Testis (tissue), 3 donors: ENCODE results near the gene PDLIM5. TPM values are rescaled to one million over a fixed set of nuclear protein-coding genes. Genes with fewer than 3 reads are reported as not detected.
"Not testable (repeated sequence)": the region's sequence is repeated elsewhere in the genome, so short reads cannot be mapped to it uniquely, and the experiment has no call there.

Source experiments
- DNase-seq: peaks from one replicate; pipeline ENCODE4 v3.0.0-alpha.2; 2019
- H3K27ac ChIP-seq, 2 donors: fragments of 200-600 bp; sonication (generic); one replicate each; pipeline ENCODE4 v1.5.1; 2019
- H3K27me3 ChIP-seq: fragments of 200-600 bp; sonication (generic); one replicate; pipeline ENCODE4 v1.5.1; 2019
- H3K36me3 ChIP-seq: fragments of 200-600 bp; sonication (generic); one replicate; pipeline ENCODE4 v1.5.1; 2017; ENCODE audit warnings: low read depth; ENCODE audit errors: missing control alignments
- H3K4me1 ChIP-seq: fragments of 200-600 bp; sonication (generic); one replicate; pipeline ENCODE4 v1.5.1; 2019
- H3K4me3 ChIP-seq, 2 donors: fragments of 200-600 bp; sonication (generic); one replicate each; pipeline ENCODE4 v1.5.1; 2017 to 2019
- H3K9me3 ChIP-seq: fragments of 200-600 bp; sonication (generic); one replicate; pipeline ENCODE4 v1.5.1; 2017
- POLR2A ChIP-seq: fragments of 450-650 bp; IDR thresholded peaks from one replicate; pipeline ENCODE4 v1.6.1; 2017; ENCODE audit warnings: antibody characterized with exemption, mild to moderate bottlenecking, moderate library complexity
- WGBS, 2 donors: methylation state at CpG; one replicate each; pipeline ENCODE4 v1.1.5; 2018; 5-methylcytosine and 5-hydroxymethylcytosine counted together
- intact Hi-C: fragments of 100-400 bp; cut with DNase I; formaldehyde crosslinking; loops from one replicate; pipeline ENCODE4 v1.15.1; 2023; ENCODE audit warnings: low total_unique reads
- polyA plus RNA-seq: library from polyadenylated mRNA; stranded (reverse); fragments of 350-450 nt; fragmentation: Illumina TruSeq; extraction: RNeasy Lipid Tissue Mini Kit (QIAGEN cat#74804); gene quantifications from one replicate; pipeline ENCODE4 v1.2.3, GENCODE V29; 2014; ENCODE audit warnings: low read depth, low replicate concordance; ENCODE audit not compliant: insufficient read depth
- total RNA-seq, 2 donors: library from RNA; depleted of rRNA; stranded (reverse); fragments of >200 nt; gene quantifications; one replicate each; pipeline ENCODE4 v1.2.3, GENCODE V29; 2016
- TF ChIP-seq, protein P1 (sequence below), 3 experiments: fragments of 450-650 bp in 2 of 3; fragments of 200-600 bp in 1 of 3; sonication (generic) in 1 of 3; IDR thresholded peaks; one replicate each; pipeline ENCODE4 v1.5.1; 2016 to 2019; ENCODE audit warnings: antibody characterized with exemption in 3 of 3, mild to moderate bottlenecking in 2 of 3, moderate library complexity in 1 of 3

PDLIM5 gene
- total and polyA plus RNA-seq, 3 donors from 2014 or later, result 45.5 to 86.8 (median 86.1) TPM

DNA sequence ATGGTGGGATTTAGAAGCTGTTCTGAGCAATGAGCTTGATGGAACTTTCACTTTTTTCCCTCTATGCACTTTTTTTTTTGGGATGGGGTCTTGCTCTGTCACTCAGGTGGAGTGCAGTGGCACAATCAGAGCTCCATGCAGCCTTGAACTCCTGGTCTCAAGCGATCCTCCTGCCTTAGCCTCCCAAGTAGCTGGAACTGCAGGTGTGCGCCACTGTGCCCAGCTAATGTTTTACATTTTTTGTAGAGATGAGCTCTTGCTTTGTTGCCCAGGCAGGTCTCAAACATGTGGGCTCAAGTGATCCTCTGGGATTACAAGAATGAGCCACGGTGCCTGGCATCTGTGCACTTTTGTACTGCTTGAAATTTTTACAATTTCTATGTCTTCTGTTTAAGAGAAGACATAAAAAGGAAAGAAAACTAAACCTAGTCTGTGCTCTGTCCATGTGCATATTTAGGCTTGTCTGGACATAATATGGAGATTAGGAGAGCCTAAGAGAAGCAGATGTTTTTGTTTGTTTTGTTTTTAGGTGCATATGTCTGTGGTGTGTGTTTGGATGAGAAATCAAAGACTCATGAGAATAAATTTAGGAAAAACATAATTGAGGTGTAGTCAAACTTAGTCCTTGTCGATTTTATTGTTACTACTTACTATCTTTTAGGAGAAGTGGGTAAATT, 16.5 kb downstream of the PDLIM5 start:
- no peaks in the 10 kb centered on the region for H3K36me3 ChIP-seq
- DNase-seq, result no peak
- H3K4me3 ChIP-seq, result no peak overlapping the region
- TF ChIP-seq POLR2A, result no peak
- TF ChIP-seq, protein P1, sequence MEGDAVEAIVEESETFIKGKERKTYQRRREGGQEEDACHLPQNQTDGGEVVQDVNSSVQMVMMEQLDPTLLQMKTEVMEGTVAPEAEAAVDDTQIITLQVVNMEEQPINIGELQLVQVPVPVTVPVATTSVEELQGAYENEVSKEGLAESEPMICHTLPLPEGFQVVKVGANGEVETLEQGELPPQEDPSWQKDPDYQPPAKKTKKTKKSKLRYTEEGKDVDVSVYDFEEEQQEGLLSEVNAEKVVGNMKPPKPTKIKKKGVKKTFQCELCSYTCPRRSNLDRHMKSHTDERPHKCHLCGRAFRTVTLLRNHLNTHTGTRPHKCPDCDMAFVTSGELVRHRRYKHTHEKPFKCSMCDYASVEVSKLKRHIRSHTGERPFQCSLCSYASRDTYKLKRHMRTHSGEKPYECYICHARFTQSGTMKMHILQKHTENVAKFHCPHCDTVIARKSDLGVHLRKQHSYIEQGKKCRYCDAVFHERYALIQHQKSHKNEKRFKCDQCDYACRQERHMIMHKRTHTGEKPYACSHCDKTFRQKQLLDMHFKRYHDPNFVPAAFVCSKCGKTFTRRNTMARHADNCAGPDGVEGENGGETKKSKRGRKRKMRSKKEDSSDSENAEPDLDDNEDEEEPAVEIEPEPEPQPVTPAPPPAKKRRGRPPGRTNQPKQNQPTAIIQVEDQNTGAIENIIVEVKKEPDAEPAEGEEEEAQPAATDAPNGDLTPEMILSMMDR (IDR thresholded peaks at IDR 0.05), result no peak
- H3K9me3 ChIP-seq, result no peaks in the 10 kb centered on the region
- H3K4me1 ChIP-seq, result peaks cover 14% of the 10 kb centered on the region
- H3K27me3 ChIP-seq, result no peaks in the 10 kb centered on the region
- WGBS, 2 donors, result 92 to 93% methylated on average over 4 of the region's 4 CpGs
- H3K27ac ChIP-seq, result no peak overlapping the region
- intact Hi-C loops, result no loop called here

- Histone ChIP-seq H3K4me1 (peaks cover 8% of the 10 kb centered on the region), H3K4me3 (no peak overlapping the region), H3K36me3 (no peaks in the 10 kb centered on the region), H3K27me3 (no peaks in the 10 kb centered on the region), H3K9me3 (no peaks in the 10 kb centered on the region), H3K27ac (peak overlapping the region in 1 of 2 donors; percentile 6)
- TF ChIP-seq POLR2A, result no peak
- TF ChIP-seq, protein P1 (IDR thresholded peaks at IDR 0.05), result no peak
- 48 to 65% methylated on average over 1 of the region's 1 CpG for WGBS, 2 donors
- peak; percentile 42 for DNase-seq
- intact Hi-C loops, result no loop called here
Observed at GRCh38 chr4:94469221-94469784, 17.6 kb downstream of the PDLIM5 start.

DNA sequence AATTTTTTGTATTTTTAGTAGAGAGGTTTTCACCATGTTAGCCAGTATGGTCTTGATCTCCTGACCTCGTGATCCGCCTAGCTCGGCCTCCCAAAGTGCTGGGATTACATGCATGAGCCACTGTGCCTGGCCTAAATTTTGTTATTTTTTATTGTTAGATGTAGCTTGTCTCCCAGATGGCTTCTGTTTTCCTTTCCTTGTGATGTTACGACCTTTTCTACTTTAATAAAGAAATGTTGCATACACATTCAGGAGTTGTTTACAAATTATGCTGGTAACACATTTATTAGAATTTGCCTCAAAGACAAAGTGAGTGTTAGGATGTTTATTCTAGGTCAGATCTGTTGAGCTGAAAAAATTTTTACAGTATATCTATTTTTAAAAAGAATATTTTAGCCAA, 18.4 kb downstream of the PDLIM5 start:
- H3K27ac ChIP-seq, result no peak overlapping the region
- intact Hi-C loops, result no loop called here

DNA sequence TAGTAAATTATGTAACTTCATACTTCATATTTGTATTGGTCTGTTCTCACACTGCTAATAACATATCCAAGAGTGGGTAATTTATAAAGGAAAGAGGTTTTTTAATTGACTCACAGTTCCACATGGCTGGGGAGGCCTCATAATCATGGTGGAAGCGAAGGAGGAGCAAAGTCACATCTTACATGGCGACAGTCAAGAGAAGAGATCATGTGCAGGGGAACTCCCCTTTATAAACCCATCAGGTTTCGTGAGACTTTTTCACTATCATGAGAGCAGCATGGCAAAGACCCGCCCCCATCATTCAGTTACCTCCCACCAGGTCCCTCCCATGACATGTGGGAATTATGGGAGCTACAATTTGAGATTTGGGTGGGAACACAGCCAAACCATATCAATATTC, 19.0 kb downstream of the PDLIM5 start:
- H3K4me1 ChIP-seq, DNase-seq, H3K9me3 ChIP-seq, H3K27ac ChIP-seq, H3K27me3 ChIP-seq, H3K4me3 ChIP-seq, H3K36me3 ChIP-seq, intact Hi-C loops: not testable (repeated sequence)
- WGBS, 2 donors, result 93 to 99% methylated on average over 4 of the region's 4 CpGs

More for the DNA sequence above, 18.4 kb downstream of the PDLIM5 start:
- WGBS, 2 donors, result 77 to 78% methylated on average over 4 of the region's 4 CpGs
- Histone ChIP-seq H3K27me3 (no peaks in the 10 kb centered on the region), H3K36me3 (no peaks in the 10 kb centered on the region), H3K4me3 (no peak overlapping the region), H3K9me3 (no peaks in the 10 kb centered on the region), H3K4me1 (peaks cover 4% of the 10 kb centered on the region)
- DNase-seq, result no peak
- TF ChIP-seq POLR2A, result no peak
- TF ChIP-seq, protein P1 (IDR thresholded peaks at IDR 0.05), result no peak

- Histone ChIP-seq H3K36me3 (no peaks in the 10 kb centered on the region), H3K4me1 (no peaks in the 10 kb centered on the region), H3K9me3 (no peaks in the 10 kb centered on the region), H3K4me3 (no peak overlapping the region), H3K27ac (no peak overlapping the region), H3K27me3 (no peaks in the 10 kb centered on the region)
- intact Hi-C loops, result no loop called here
- DNase-seq, result no peak
- no peak for TF ChIP-seq POLR2A
- TF ChIP-seq, protein P1 (IDR thresholded peaks at IDR 0.05), result no peak
- WGBS, 2 donors, result 87 to 91% methylated on average over 5 of the region's 5 CpGs
Observed at GRCh38 chr4:94472056-94472826, 20.5 kb downstream of the PDLIM5 start.
